Smooth muscle cell (in vitro differentiated cells): ENCODE data around the gene SLC38A5. TPM values are rescaled to one million over a fixed set of nuclear protein-coding genes. Genes with fewer than 3 reads are reported as not detected.
A peak's percentile ranks its signal among the peaks of the same experiment; 100 is the strongest.

Experiments used
- DNase-seq: peaks from one replicate; lab custom pipeline; 2025; ENCODE audit not compliant: unreplicated experiment; lab: John Stamatoyannopoulos, UW
- H2AFZ ChIP-seq: fragments of 200-600 bp; sonication (generic); 2 replicates; pipeline ENCODE4 v1.6.0; 2016; ENCODE audit warnings: antibody characterized with exemption, low read depth, mild to moderate bottlenecking
- H3F3A ChIP-seq: fragments of 200-600 bp; sonication (generic); 2 replicates; pipeline ENCODE4 v1.6.0; 2017; ENCODE audit warnings: antibody characterized with exemption, low read depth
- H3K27ac ChIP-seq: fragments of 200-600 bp; sonication (generic); 2 replicates; pipeline ENCODE4 v1.5.1; 2016; ENCODE audit warnings: low read depth, mild to moderate bottlenecking
- H3K27me3 ChIP-seq: fragments of 200-600 bp; sonication (generic); 2 replicates; pipeline ENCODE4 v1.6.1; 2016; ENCODE audit warnings: low read depth, mild to moderate bottlenecking
- H3K36me3 ChIP-seq: fragments of 200-600 bp; sonication (generic); 2 replicates; pipeline ENCODE4 v1.5.1; 2016; ENCODE audit warnings: low read depth
- H3K4me1 ChIP-seq: fragments of 200-600 bp; sonication (generic); 2 replicates; pipeline ENCODE4 v1.5.1; 2016; ENCODE audit warnings: low read depth
- H3K4me2 ChIP-seq: fragments of 200-600 bp; sonication (generic); 2 replicates; pipeline ENCODE4 v1.6.0; 2016; ENCODE audit warnings: mild to moderate bottlenecking
- H3K4me3 ChIP-seq: fragments of 200-600 bp; sonication (generic); 2 replicates; pipeline ENCODE4 v1.5.1; 2016; ENCODE audit warnings: mild to moderate bottlenecking
- H3K79me2 ChIP-seq: fragments of 200-600 bp; sonication (generic); 2 replicates; pipeline ENCODE4 v1.6.0; 2016; ENCODE audit warnings: low read depth, mild to moderate bottlenecking
- H3K9ac ChIP-seq: fragments of 200-600 bp; sonication (generic); 2 replicates; pipeline ENCODE4 v1.6.0; 2016; ENCODE audit warnings: low read depth
- H3K9me3 ChIP-seq: fragments of 200-600 bp; sonication (generic); replicated peaks from 2 replicates; pipeline ENCODE4 v1.5.1; 2016; ENCODE audit warnings: low read depth
- H4K20me1 ChIP-seq: fragments of 200-600 bp; sonication (generic); 2 replicates; pipeline ENCODE4 v1.6.0; 2016; ENCODE audit warnings: low read depth
- CTCF ChIP-seq: fragments of 200-600 bp; sonication (generic); IDR thresholded peaks from 2 replicates; pipeline ENCODE4 v1.5.1; 2017; ENCODE audit warnings: borderline replicate concordance, mild to moderate bottlenecking, antibody characterized with exemption; ENCODE audit not compliant: insufficient read depth, poor library complexity, severe bottlenecking
- WGBS: methylation state at CpG from one replicate; pipeline ENCODE4 v1.1.7; 2016; ENCODE audit warnings: low lambda C conversion rate; 5-methylcytosine and 5-hydroxymethylcytosine counted together
- polyA plus RNA-seq: library from polyadenylated mRNA; unstranded; fragments of >200 nt; fragmentation: Nextera tagmentation; extraction: Ambion mirVana; gene quantifications from 2 replicates; pipeline ENCODE4 v1.2.1, GENCODE V29; 2016
- total RNA-seq: library from RNA; depleted of rRNA; stranded (reverse); fragments of >200 nt; gene quantifications from 2 replicates; pipeline ENCODE4 v1.2.3, GENCODE V29; 2014

SLC38A5 gene
- total and polyA plus RNA-seq, 2 experiments from 2014 or later = 68.7 to 69.4 TPM

GRCh38 chrX:48498374-48498809 lies 28.3 kb upstream of the SLC38A5 start:
- Histone ChIP-seq H3K36me3 (no peaks in the 10 kb centered on the region), H3K9me3 (no peaks in the 10 kb centered on the region), H3K27me3 (no peaks in the 10 kb centered on the region), H3K9ac (no peak overlapping the region), H4K20me1 (no peaks in the 10 kb centered on the region), H3K4me2 (peak overlapping the region; percentile 8), H3K4me3 (no peak overlapping the region), H3K79me2 (no peaks in the 10 kb centered on the region), H3K27ac (no peak overlapping the region), H3K4me1 (no peaks in the 10 kb centered on the region), H3F3A (no peaks in the 10 kb centered on the region), H2AFZ (no peak overlapping the region)
- DNase-seq = no peak
- 39% methylated on average over 6 of the region's 6 CpGs for WGBS
- no peak for TF ChIP-seq CTCF

GRCh38 chrX:48497871-48498270 lies 27.8 kb upstream of the SLC38A5 start:
- 66% methylated on average over 5 of the region's 5 CpGs for WGBS
- Histone ChIP-seq H3K4me3 (no peak overlapping the region), H3K27me3 (no peaks in the 10 kb centered on the region), H3K9me3 (no peaks in the 10 kb centered on the region), H3K4me1 (no peaks in the 10 kb centered on the region), H3K4me2 (no peak overlapping the region), H3F3A (no peaks in the 10 kb centered on the region), H3K9ac (no peak overlapping the region), H3K27ac (peak overlapping the region; percentile 32), H4K20me1 (no peaks in the 10 kb centered on the region), H3K79me2 (no peaks in the 10 kb centered on the region), H3K36me3 (no peaks in the 10 kb centered on the region), H2AFZ (no peak overlapping the region)
- TF ChIP-seq CTCF = no peak
- no peak for DNase-seq

- H3K27ac ChIP-seq = no peak overlapping the region
- whole genome bisulfite sequencing = 79% methylated on average over 4 of the region's 4 CpGs
- no peak overlapping the region for H3K4me2 ChIP-seq
- no peaks in the 10 kb centered on the region for H3K9me3 ChIP-seq
- H2AFZ ChIP-seq = no peak overlapping the region
- H3K36me3 ChIP-seq = no peaks in the 10 kb centered on the region
- H4K20me1 ChIP-seq = no peaks in the 10 kb centered on the region
- H3K4me3 ChIP-seq = no peak overlapping the region
- no peak for DNase-seq
- no peaks in the 10 kb centered on the region for H3K4me1 ChIP-seq
- H3K9ac ChIP-seq = no peak overlapping the region
- no peaks in the 10 kb centered on the region for H3K79me2 ChIP-seq
- TF ChIP-seq CTCF = no peak
- H3K27me3 ChIP-seq = no peaks in the 10 kb centered on the region
- no peaks in the 10 kb centered on the region for H3F3A ChIP-seq
Measured at GRCh38 chrX:48496660-48497059, 26.6 kb upstream of the SLC38A5 start.

GRCh38 chrX:48493890-48494364 lies 23.9 kb upstream of the SLC38A5 start:
- Histone ChIP-seq H3K36me3 (no peaks in the 10 kb centered on the region), H2AFZ (no peak overlapping the region), H3K4me2 (no peak overlapping the region), H3K79me2 (no peaks in the 10 kb centered on the region), H3K9ac (no peak overlapping the region), H3K9me3 (no peaks in the 10 kb centered on the region), H3K4me3 (no peak overlapping the region), H4K20me1 (no peaks in the 10 kb centered on the region), H3F3A (no peaks in the 10 kb centered on the region), H3K4me1 (no peaks in the 10 kb centered on the region), H3K27ac (no peak overlapping the region), H3K27me3 (no peaks in the 10 kb centered on the region)
- DNase-seq = no peak
- TF ChIP-seq CTCF = peak; percentile 29
- WGBS = 42% methylated on average over 10 of the region's 10 CpGs
